OCI-LY1 (cell line): ENCODE results near the gene ADCY9.

Experiments
- H2AFZ ChIP-seq: fragments of 200-600 bp; sonication (generic), shearing (Covaris generic); 2 replicates; pipeline ENCODE4 v1.6.0; 2014; ENCODE audit warnings: antibody characterized with exemption, mild to moderate bottlenecking, low read length
- H3F3A ChIP-seq: fragments of 200-600 bp; sonication (generic), shearing (Covaris generic); 2 replicates; pipeline ENCODE4 v1.6.0; 2014; ENCODE audit warnings: mild to moderate bottlenecking, antibody characterized with exemption, low read length, moderate library complexity; ENCODE audit not compliant: insufficient read depth
- H3K27ac ChIP-seq: fragments of 200-600 bp; sonication (generic); 2 replicates; pipeline ENCODE4 v1.5.1; 2014; ENCODE audit warnings: low read length, mixed run types, mild to moderate bottlenecking, low read depth; ENCODE audit not compliant: poor library complexity, severe bottlenecking
- H3K27me3 ChIP-seq: fragments of 200-600 bp; sonication (generic); 2 replicates; pipeline ENCODE4 v1.6.0; 2014; ENCODE audit warnings: antibody characterized with exemption, mild to moderate bottlenecking, low read length, moderate library complexity; ENCODE audit not compliant: insufficient read depth
- H3K36me3 ChIP-seq: fragments of 200-600 bp; sonication (generic); 2 replicates; pipeline ENCODE4 v1.6.1; 2014; ENCODE audit warnings: mild to moderate bottlenecking, antibody characterized with exemption, low read length, moderate library complexity, mixed read lengths; ENCODE audit not compliant: insufficient read depth
- H3K4me1 ChIP-seq: fragments of 200-600 bp; sonication (generic); 2 replicates; pipeline ENCODE4 v1.5.1; 2014; ENCODE audit warnings: mild to moderate bottlenecking, low read length, moderate library complexity; ENCODE audit not compliant: insufficient read depth, severe bottlenecking
- H3K4me2 ChIP-seq: fragments of 200-600 bp; sonication (generic), shearing (Covaris generic); 2 replicates; pipeline ENCODE4 v1.6.1; 2014; ENCODE audit warnings: low read length
- H3K4me3 ChIP-seq: fragments of 200-600 bp; sonication (generic); 2 replicates; pipeline ENCODE4 v1.5.1; 2014; ENCODE audit warnings: low read length, low read depth, mild to moderate bottlenecking, mixed read lengths; ENCODE audit not compliant: poor library complexity, severe bottlenecking
- H3K79me2 ChIP-seq: fragments of 200-600 bp; shearing (Covaris generic); 2 replicates; pipeline ENCODE4 v1.6.1; 2016; ENCODE audit warnings: mixed run types, low read length, mixed read lengths; ENCODE audit not compliant: insufficient read depth
- H3K9ac ChIP-seq: fragments of 200-600 bp; sonication (generic), shearing (Covaris generic); 2 replicates; pipeline ENCODE4 v1.6.1; 2014; ENCODE audit warnings: mild to moderate bottlenecking, low read length, mixed read lengths
- H3K9me2 ChIP-seq: fragments of 200-600 bp; sonication (generic), shearing (Covaris generic); 2 replicates; pipeline ENCODE4 v1.6.1; 2014; ENCODE audit warnings: low read depth, mild to moderate bottlenecking, low read length, mixed read lengths
- H3K9me3 ChIP-seq: fragments of 200-600 bp; shearing (Covaris generic); 2 replicates; pipeline ENCODE4 v1.6.1; 2014; ENCODE audit warnings: low read length, mixed read lengths
- H4K20me1 ChIP-seq: fragments of 200-600 bp; sonication (generic), shearing (Covaris generic); 2 replicates; pipeline ENCODE4 v1.6.0; 2016; ENCODE audit warnings: mild to moderate bottlenecking, low read length; ENCODE audit not compliant: insufficient read depth
- CTCF ChIP-seq: fragments of 200-600 bp; sonication (generic), shearing (Covaris generic); IDR thresholded peaks from 2 replicates; pipeline ENCODE4 v1.5.1; 2017; ENCODE audit warnings: mild to moderate bottlenecking, antibody characterized with exemption, low read length, moderate library complexity, mixed read lengths
- EZH2 ChIP-seq: fragments of 200-600 bp; sonication (generic), shearing (Covaris generic); IDR thresholded peaks from 2 replicates; pipeline ENCODE4 v1.8.0; 2017; ENCODE audit warnings: borderline replicate concordance, mixed run types, mild to moderate bottlenecking, antibody characterized with exemption, low read length, moderate library complexity, mixed read lengths

ADCY9 gene

GRCh38 chr16:4011940-4012629 lies 104.2 kb downstream of the ADCY9 start:
- Histone ChIP-seq H3K4me3 (no peak overlapping the region), H2AFZ (no peak overlapping the region), H3K27me3 (no peaks in the 10 kb centered on the region; the same call in 1 of the 2 replicates), H3K79me2 (no peaks in the 10 kb centered on the region), H3F3A (no peaks in the 10 kb centered on the region), H3K4me1 (no peaks in the 10 kb centered on the region), H3K9ac (no peak overlapping the region), H3K9me3 (no peaks in the 10 kb centered on the region), H3K27ac (no peak overlapping the region), H4K20me1 (no peaks in the 10 kb centered on the region), H3K9me2 (no peaks in the 10 kb centered on the region), H3K4me2 (no peak overlapping the region), H3K36me3 (no peaks in the 10 kb centered on the region)
- TF ChIP-seq CTCF (no peak), EZH2 (no peak)

GRCh38 chr16:4011225-4011939 lies 104.9 kb downstream of the ADCY9 start:
- Histone ChIP-seq H3F3A (no peaks in the 10 kb centered on the region), H4K20me1 (no peaks in the 10 kb centered on the region), H3K4me1 (no peaks in the 10 kb centered on the region), H3K79me2 (no peaks in the 10 kb centered on the region), H2AFZ (no peak overlapping the region), H3K9me3 (no peaks in the 10 kb centered on the region), H3K36me3 (no peaks in the 10 kb centered on the region), H3K27ac (no peak overlapping the region), H3K4me3 (no peak overlapping the region), H3K9me2 (no peaks in the 10 kb centered on the region), H3K4me2 (no peak overlapping the region), H3K27me3 (no peaks in the 10 kb centered on the region; the same call in 1 of the 2 replicates), H3K9ac (no peak overlapping the region)
- TF ChIP-seq EZH2 (no peak), CTCF (no peak)

- Histone ChIP-seq H2AFZ (no peak overlapping the region), H3K9me3 (no peaks in the 10 kb centered on the region), H3K36me3 (no peaks in the 10 kb centered on the region), H3K9me2 (no peaks in the 10 kb centered on the region), H3K4me1 (no peaks in the 10 kb centered on the region), H3K79me2 (no peaks in the 10 kb centered on the region), H3K4me2 (no peak overlapping the region), H3K4me3 (no peak overlapping the region), H3K9ac (no peak overlapping the region), H3K27me3 (no peaks in the 10 kb centered on the region; the same call in 1 of the 2 replicates), H4K20me1 (no peaks in the 10 kb centered on the region), H3F3A (no peaks in the 10 kb centered on the region), H3K27ac (no peak overlapping the region)
- TF ChIP-seq EZH2, result no peak
- TF ChIP-seq CTCF, result no peak
These were observed 105.8 kb downstream of the ADCY9 start for GRCh38 chr16:4010225-4011158.
